ENCODE data around the gene ADD3.

Gene ADD3

GRCh38 chr10:110160081-110160480, 152.3 kb downstream of the ADD3 start:
- ATAC-seq (ENCODE audit: low read depth), result no peak
- Histone ChIP-seq H3K4me3 (ENCODE audit: severe bottlenecking) (no peak overlapping the region), H3K36me3 (ENCODE audit: low read depth) (no peaks in the 10 kb centered on the region), H3K27ac (ENCODE audit: poor library complexity, severe bottlenecking) (no peak overlapping the region), H3K9me3 (ENCODE audit: severe bottlenecking) (no peaks in the 10 kb centered on the region), H3K27me3 (ENCODE audit: insufficient read depth, poor library complexity, severe bottlenecking) (no peaks in the 10 kb centered on the region), H3K4me1 (ENCODE audit: insufficient read depth, poor library complexity, severe bottlenecking) (no peaks in the 10 kb centered on the region)
- TF ChIP-seq, protein P1, sequence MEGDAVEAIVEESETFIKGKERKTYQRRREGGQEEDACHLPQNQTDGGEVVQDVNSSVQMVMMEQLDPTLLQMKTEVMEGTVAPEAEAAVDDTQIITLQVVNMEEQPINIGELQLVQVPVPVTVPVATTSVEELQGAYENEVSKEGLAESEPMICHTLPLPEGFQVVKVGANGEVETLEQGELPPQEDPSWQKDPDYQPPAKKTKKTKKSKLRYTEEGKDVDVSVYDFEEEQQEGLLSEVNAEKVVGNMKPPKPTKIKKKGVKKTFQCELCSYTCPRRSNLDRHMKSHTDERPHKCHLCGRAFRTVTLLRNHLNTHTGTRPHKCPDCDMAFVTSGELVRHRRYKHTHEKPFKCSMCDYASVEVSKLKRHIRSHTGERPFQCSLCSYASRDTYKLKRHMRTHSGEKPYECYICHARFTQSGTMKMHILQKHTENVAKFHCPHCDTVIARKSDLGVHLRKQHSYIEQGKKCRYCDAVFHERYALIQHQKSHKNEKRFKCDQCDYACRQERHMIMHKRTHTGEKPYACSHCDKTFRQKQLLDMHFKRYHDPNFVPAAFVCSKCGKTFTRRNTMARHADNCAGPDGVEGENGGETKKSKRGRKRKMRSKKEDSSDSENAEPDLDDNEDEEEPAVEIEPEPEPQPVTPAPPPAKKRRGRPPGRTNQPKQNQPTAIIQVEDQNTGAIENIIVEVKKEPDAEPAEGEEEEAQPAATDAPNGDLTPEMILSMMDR (IDR thresholded peaks at IDR 0.05; ENCODE audit: poor library complexity, severe bottlenecking), result no peak
- DNase-seq (ENCODE audit: low spot score), result no peak

- TF ChIP-seq, protein P1 (IDR thresholded peaks at IDR 0.05; ENCODE audit: poor library complexity, severe bottlenecking), result no peak
- no peaks in the 10 kb centered on the region for H3K4me1 ChIP-seq (ENCODE audit: insufficient read depth, poor library complexity, severe bottlenecking)
- no peaks in the 10 kb centered on the region for H3K9me3 ChIP-seq (ENCODE audit: severe bottlenecking)
- DNase-seq (ENCODE audit: low spot score) (no peak), ATAC-seq (ENCODE audit: low read depth) (no peak)
- no peak overlapping the region for H3K4me3 ChIP-seq (ENCODE audit: severe bottlenecking)
- no peak overlapping the region for H3K27ac ChIP-seq (ENCODE audit: poor library complexity, severe bottlenecking)
- H3K27me3 ChIP-seq (ENCODE audit: insufficient read depth, poor library complexity, severe bottlenecking), result no peaks in the 10 kb centered on the region
- no peaks in the 10 kb centered on the region for H3K36me3 ChIP-seq (ENCODE audit: low read depth)
Observed at GRCh38 chr10:110160522-110160921, 152.7 kb downstream of the ADD3 start.

DNA sequence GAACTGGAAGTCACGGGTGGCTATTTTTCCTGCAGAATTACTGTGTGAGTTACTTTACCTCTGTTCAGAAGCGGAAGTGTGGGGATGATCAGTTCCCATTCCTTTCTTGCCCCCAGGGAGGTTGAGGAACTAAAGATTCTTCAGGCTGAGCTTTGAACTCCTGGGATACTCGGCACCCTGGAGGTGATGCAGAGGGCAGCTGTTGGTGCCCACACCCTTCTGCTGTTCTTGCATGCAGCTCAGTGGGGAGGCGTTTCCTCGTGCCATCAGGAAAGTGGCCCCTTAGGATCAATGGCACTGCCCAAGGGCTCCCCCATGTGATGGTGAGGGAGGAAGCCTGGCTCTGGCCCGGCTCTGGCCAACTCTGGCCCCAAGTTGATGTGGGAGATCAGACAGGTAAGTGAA, 155.0 kb downstream of the ADD3 start:
- Histone ChIP-seq H3K9me3 (ENCODE audit: severe bottlenecking) (no peaks in the 10 kb centered on the region), H3K27me3 (ENCODE audit: insufficient read depth, poor library complexity, severe bottlenecking) (no peaks in the 10 kb centered on the region), H3K4me1 (ENCODE audit: insufficient read depth, poor library complexity, severe bottlenecking) (no peaks in the 10 kb centered on the region), H3K27ac (ENCODE audit: poor library complexity, severe bottlenecking) (no peak overlapping the region), H3K36me3 (ENCODE audit: low read depth) (no peaks in the 10 kb centered on the region), H3K4me3 (ENCODE audit: severe bottlenecking) (no peak overlapping the region)
- no peak for ATAC-seq (ENCODE audit: low read depth)
- TF ChIP-seq, protein P1 (IDR thresholded peaks at IDR 0.05; ENCODE audit: poor library complexity, severe bottlenecking), result peak; percentile 9
- DNase-seq (ENCODE audit: low spot score), result no peak

DNA sequence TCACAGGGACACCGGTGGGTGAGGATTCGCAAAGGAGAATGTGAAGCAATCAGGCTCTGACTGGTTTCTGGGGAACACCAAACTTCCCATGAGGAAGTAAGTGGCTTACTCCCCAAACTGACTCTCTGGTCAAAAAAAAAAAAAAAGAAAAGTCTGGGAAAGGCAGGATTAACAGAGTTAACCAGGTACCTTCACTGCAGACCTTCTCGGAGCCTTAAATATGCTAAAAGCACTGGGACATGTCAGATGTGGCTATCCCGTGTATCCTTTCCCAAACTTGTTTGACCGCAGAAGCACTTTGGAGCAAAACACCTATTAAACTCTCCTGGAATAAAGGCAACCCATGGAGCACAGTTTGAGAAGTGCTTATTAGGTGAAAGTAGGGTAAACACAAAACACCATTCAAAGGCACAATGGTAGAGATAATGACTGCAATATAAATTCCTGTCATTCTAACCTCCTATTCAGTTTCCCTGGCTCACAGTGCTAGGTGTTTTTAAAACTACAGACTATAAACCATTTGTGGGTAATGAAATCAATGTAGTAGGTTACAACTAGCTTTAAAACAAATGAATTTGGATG, 155.5 kb downstream of the ADD3 start:
- H3K36me3 ChIP-seq (ENCODE audit: low read depth), result no peaks in the 10 kb centered on the region
- TF ChIP-seq, protein P1 (IDR thresholded peaks at IDR 0.05; ENCODE audit: poor library complexity, severe bottlenecking), result no peak
- H3K27me3 ChIP-seq (ENCODE audit: insufficient read depth, poor library complexity, severe bottlenecking), result no peaks in the 10 kb centered on the region
- DNase-seq (ENCODE audit: low spot score) (no peak), ATAC-seq (ENCODE audit: low read depth) (no peak)
- H3K27ac ChIP-seq (ENCODE audit: poor library complexity, severe bottlenecking), result no peak overlapping the region
- no peaks in the 10 kb centered on the region for H3K4me1 ChIP-seq (ENCODE audit: insufficient read depth, poor library complexity, severe bottlenecking)
- no peaks in the 10 kb centered on the region for H3K9me3 ChIP-seq (ENCODE audit: severe bottlenecking)
- no peak overlapping the region for H3K4me3 ChIP-seq (ENCODE audit: severe bottlenecking)

DNA sequence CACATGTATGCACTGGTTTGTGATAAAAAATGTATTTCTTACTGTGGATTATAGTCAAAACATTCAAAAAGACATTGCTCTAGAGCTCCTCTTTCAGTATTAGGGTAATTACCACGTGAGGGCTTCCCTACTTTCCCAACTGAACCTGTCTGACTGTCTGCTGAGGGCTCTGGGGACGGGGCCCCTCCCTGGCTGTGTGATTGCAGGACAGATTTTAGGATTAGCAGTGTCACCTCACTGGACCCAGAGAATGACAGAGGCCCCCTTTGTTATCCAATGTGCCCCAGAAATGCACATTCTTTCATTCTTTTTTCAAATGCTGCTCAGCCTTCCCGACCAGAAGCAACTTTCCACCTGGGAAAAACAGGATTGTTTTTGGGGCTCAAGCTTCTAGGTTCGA, 156.1 kb downstream of the ADD3 start:
- H3K27me3 ChIP-seq (ENCODE audit: insufficient read depth, poor library complexity, severe bottlenecking), result no peaks in the 10 kb centered on the region
- no peak for ATAC-seq (ENCODE audit: low read depth)
- no peaks in the 10 kb centered on the region for H3K9me3 ChIP-seq (ENCODE audit: severe bottlenecking)
- TF ChIP-seq, protein P1 (IDR thresholded peaks at IDR 0.05; ENCODE audit: poor library complexity, severe bottlenecking), result no peak
- no peak for DNase-seq (ENCODE audit: low spot score)
- no peaks in the 10 kb centered on the region for H3K4me1 ChIP-seq (ENCODE audit: insufficient read depth, poor library complexity, severe bottlenecking)
- no peaks in the 10 kb centered on the region for H3K36me3 ChIP-seq (ENCODE audit: low read depth)
- H3K4me3 ChIP-seq (ENCODE audit: severe bottlenecking), result no peak overlapping the region
- no peak overlapping the region for H3K27ac ChIP-seq (ENCODE audit: poor library complexity, severe bottlenecking)

All from RWPE2 (cell line).